Motor neuron (in vitro differentiated cells): ENCODE results near the gene SNCB. TPM values are rescaled to one million over a fixed set of nuclear protein-coding genes. Genes with fewer than 3 reads are reported as not detected.
A peak's percentile ranks its signal among the peaks of the same experiment; 100 is the strongest.
"Not testable (repeated sequence)": the region's sequence is repeated elsewhere in the genome, so short reads cannot be mapped to it uniquely, and the experiment has no call there.

Source experiments
- ATAC-seq, 8 experiments: fragments of 200-7000 bp; cut with Tn5 transposase; replicated peaks in 6 of 8; 2 replicates each; pipeline ENCODE4 v1.8.0; 2021; ENCODE audit warnings: mild to moderate bottlenecking in 8 of 8, moderate library complexity in 8 of 8
- H3K27ac ChIP-seq, 2 donors: fragments of 250-450 bp; sonication (Bioruptor Pico); 2 replicates each; pipeline ENCODE4 v1.9.0; 2021; ENCODE audit warnings: antibody characterized with exemption in 2 of 2, mild to moderate bottlenecking in 2 of 2, moderate library complexity in 1 of 2
- H3K4me1 ChIP-seq, 2 donors: fragments of 250-450 bp; sonication (Bioruptor Pico); replicated peaks in 1 of 2; 2 replicates each; pipeline ENCODE4 v1.6.1; 2021; ENCODE audit warnings: antibody characterized with exemption in 2 of 2, mild to moderate bottlenecking in 2 of 2, moderate library complexity in 1 of 2
- H3K4me3 ChIP-seq, 5 donors: fragments of 250-450 bp; sonication (Bioruptor Pico); 2 replicates each; pipeline ENCODE4 v1.9.0; 2021; ENCODE audit warnings: antibody characterized with exemption in 5 of 5, mild to moderate bottlenecking in 5 of 5, moderate library complexity in 4 of 5
- WGBS, 10 experiments: fragments of 450-650 bp; shearing (Covaris generic); methylation state at CpG; one replicate each; pipeline ENCODE4 v1.0.0; 2022; 5-methylcytosine and 5-hydroxymethylcytosine counted together
- in situ Hi-C, 9 experiments: fragments of 400-800 bp; cut with MboI; loops; one replicate each; pipeline ENCODE4 v1.15.0; 2021; ENCODE audit warnings: low sequenced_read_pairs in 9 of 9, low pct_unique_long_range_greater_than_20kb in 2 of 9; ENCODE audit not compliant: unreplicated experiment in 9 of 9
- total RNA-seq, 8 experiments: library from RNA; unstranded; fragments of 300-600 nt; gene quantifications; 2 replicates each; pipeline versions ENCODE4 v1.2.3 to v1.2.4, GENCODE V29; 2022

Gene SNCB
- total RNA-seq, 8 experiments from 2014 or later, result 0.58 to 10.8 (median 3.9) TPM; not detected in 2

DNA sequence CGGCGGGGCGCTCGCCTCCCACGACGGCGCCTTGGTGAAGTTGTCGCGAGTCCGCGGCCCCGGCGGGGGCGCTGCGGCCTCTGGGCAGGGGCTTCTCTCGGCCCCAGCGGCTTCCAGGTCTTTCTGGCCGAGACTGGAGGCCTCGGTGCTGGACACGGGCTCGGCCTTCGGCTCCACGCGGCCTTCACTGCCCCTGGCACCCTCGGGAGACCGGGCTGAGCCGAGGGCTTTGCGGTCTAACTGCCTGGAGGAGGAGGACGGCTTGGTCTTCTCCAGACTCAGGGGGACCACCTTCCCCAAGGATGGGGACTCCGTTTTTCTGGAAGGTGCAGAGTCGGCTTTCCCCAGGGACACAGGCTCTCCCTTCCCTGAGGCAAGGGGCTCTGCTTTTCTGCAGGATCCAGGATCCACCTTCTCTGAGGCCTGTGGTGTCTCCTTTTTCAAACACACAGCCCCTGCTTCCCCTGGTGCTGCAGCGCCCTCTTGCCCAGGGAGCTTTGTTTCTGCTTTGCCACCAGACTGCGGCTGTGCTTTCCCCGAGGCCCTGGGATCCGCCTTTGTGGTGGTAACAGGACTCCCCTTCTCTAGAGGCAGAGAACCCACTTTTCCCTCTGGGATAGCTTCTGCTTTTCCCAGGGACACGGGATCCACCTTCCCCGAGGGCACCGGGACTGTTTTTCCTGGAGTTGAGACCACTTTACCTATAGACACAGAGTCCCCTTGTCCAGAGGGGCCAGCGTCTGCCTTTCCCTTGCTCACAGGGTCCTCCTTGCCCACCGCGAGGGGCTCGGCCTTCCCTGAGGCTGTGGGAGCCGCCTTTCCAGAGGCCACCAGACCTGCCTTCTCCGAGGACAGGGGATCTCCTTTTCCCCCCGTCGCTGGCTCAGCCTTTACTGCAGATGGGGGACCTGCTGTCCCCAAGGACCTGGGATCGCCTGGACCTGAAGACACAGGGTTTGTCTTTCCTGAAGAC lies 32.6 kb downstream of the SNCB start:
- Histone ChIP-seq H3K4me3 (no peak overlapping the region), H3K27ac (no peak overlapping the region), H3K4me1 (peaks cover 0 to 8% of the 10 kb centered on the region in 2 donors)
- ATAC-seq, result no peak
- in situ Hi-C loops, result no loop called here
- WGBS, 10 experiments, result 73 to 100% (median 82%) methylated on average over 1 to 22 of the region's 47 CpGs; no CpG with 5 or more reads in 3 of the 10 experiments

DNA sequence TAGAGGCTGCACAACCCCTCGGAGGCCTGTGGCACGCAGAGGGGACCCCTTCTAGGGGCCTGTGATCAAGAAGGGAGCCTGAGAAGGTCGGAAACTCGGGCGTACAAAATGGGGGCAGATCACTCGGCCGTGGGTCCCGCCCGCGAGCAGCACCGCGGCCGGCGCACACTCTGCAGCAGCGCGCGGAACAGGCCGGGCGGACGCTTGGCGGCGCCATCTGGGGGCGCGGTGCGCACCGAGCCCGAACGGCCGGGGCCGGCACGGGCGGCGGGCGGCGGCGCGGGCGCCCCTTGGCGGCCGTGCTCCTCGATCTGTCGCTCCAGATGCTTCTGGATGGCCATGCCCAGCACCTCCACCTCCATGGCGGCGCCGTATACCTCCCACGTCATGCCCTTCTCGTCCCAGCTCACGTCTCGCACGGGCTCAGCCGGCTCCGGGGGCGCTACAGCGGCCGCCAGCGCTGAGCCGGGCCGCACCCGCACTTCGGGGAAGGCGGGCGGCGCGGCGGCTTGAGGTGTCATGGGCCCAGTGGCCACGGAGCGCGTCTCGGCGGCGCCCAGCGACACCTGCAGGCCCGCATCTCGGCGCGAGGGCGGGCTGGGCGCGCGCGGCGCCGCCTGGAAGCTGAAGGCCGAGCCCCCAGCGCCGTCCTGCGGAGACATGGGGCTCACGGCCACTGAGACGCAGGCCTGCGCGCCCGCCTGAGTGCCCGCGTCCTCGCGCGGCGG lies 33.5 kb downstream of the SNCB start:
- peaks cover 0 to 3% of the 10 kb centered on the region in 2 donors for H3K4me1 ChIP-seq
- H3K4me3 ChIP-seq, result no peak overlapping the region
- in situ Hi-C loops, result no loop called here
- WGBS, 10 experiments, result 20 to 84% (median 66%) methylated on average over 2 to 11 of the region's 98 CpGs; no CpG with 5 or more reads in 5 of the 10 experiments
- peak in 4 of 8 experiments; percentile 25 to 93 (median 83) for ATAC-seq
- no peak overlapping the region for H3K27ac ChIP-seq

DNA sequence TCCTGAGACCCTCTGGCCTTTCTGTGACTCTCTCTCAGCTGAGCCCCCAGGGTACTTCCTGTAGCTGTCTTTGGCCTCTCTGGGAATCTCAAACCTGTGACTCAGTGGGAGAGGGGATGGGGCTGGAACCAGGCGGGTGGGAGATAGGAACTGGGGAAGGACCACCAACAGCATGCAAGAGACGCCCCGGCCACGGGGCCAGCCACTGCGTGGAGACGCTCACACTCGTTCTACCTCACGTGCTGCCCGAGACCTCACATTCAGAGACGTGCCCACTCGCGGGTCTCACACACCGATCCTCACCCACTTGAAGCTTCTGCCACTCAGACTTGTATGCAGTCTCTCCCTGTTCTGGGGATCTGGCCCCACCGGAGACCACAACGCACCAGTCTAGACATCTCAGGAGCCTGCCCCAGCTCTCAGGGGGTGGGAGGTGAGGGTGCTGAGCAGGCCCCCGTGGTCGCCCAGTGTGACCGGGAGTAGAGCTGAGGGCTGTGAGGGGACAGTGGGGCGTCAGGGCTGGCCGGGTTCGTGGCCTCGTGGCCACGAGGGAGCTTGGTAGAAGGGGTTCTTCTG lies 34.2 kb downstream of the SNCB start:
- 40 to 100% methylated on average over 1 to 2 of the region's 23 CpGs; no CpG with 5 or more reads in 8 of the 10 experiments for WGBS, 10 experiments
- Histone ChIP-seq H3K4me1 (no peaks in the 10 kb centered on the region), H3K4me3 (no peak overlapping the region), H3K27ac (no peak overlapping the region)
- no peak for ATAC-seq
- in situ Hi-C loops, result no loop called here

DNA sequence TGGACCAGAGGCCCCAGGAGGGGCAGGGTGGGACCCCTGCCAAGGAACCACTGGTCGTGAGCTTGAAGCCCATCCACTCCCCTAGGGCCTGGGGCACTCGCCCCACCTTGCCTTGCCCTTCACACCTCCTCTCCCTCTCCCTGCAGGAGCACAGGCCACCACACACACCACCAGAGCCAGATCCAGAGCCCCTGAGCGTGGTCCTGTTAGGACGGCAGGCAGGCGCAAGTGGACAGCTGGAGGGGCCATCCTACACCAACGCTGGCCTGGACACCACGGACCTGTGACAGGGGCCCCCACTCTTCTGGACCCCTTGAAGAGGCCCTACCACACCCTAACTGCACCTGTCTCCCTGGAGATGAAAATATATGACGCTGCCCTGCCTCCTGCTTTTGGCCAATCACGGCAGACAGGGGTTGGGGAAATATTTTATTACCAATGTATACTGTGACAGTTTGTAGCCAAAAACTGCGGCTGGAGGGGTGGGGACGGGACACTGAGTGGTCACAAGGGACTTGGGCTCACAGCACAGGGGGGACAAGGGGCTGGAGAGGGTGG lies 34.9 kb downstream of the SNCB start:
- Histone ChIP-seq H3K4me1 (peaks cover 0 to 4% of the 10 kb centered on the region in 2 donors), H3K4me3 (no peak overlapping the region), H3K27ac (no peak overlapping the region)
- WGBS, 10 experiments, result 60 to 100% (median 90%) methylated on average over 2 to 5 of the region's 11 CpGs; no CpG with 5 or more reads in 5 of the 10 experiments
- in situ Hi-C loops, result no loop called here
- ATAC-seq, result peak in 1 of 8 experiments; percentile 9

DNA sequence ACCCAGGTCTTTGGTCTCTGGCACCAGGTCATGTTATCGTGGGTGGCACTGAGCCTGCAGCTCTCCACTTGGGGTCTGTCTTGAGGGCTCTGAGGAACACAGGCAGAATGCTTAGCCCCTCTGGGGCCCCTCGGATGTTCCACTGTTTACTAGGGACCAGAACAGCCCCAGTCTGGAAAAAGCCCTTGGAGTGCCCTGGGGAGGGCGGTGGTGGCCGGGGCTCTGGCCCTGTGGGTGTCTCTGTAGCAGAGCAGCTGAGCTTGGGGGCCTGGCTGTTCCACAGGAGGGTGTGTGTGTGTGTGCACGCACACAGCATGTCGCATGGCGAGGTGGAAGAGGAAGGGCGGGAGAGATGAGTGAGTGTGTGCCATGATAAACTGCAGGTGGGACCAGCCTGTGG lies 35.8 kb downstream of the SNCB start:
- in situ Hi-C loops, result no loop called here
- no peak overlapping the region for H3K27ac ChIP-seq
- no peak for ATAC-seq
- H3K4me1 ChIP-seq, result peaks cover 0 to 11% of the 10 kb centered on the region in 2 donors
- WGBS, 10 experiments, result 80% methylated on average over 1 of the region's 8 CpGs; no CpG with 5 or more reads in 9 of the 10 experiments
- H3K4me3 ChIP-seq, result no peak overlapping the region

DNA sequence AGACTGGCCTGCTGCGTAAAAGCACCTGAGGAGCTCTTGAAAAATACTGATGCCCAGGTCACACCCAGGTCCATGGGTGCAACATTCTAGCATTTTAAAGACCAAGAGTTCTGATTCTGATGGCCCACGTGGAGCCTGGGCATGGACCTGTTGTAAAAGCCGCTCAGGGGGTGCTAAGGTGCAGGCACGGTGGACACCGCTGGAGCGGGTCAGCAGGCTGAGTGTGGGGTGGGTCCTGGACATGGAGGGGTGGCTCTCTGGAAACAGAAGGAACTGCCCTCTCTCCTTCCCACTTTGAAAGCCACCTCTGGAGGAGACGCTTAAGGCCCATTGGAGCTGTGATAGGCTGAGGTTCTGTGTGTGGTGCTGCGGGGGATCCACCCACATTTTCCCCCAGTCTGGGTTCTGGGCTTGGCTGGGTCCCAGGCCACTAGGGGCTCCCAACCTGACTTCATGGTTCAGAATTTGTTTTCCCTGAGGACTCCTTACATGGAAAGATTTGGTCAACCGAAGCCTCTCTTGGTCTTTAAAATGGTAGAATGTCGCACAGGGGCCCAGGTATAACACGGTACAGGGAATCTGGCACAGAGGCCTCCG lies 37.0 kb downstream of the SNCB start:
- Histone ChIP-seq H3K4me3 (no peak overlapping the region), H3K4me1 (peaks cover 0 to 14% of the 10 kb centered on the region in 2 donors), H3K27ac (no peak overlapping the region)
- 60 to 100% (median 97%) methylated on average over 1 to 6 of the region's 12 CpGs; no CpG with 5 or more reads in 6 of the 10 experiments for WGBS, 10 experiments
- in situ Hi-C loops, result no loop called here
- no peak for ATAC-seq

DNA sequence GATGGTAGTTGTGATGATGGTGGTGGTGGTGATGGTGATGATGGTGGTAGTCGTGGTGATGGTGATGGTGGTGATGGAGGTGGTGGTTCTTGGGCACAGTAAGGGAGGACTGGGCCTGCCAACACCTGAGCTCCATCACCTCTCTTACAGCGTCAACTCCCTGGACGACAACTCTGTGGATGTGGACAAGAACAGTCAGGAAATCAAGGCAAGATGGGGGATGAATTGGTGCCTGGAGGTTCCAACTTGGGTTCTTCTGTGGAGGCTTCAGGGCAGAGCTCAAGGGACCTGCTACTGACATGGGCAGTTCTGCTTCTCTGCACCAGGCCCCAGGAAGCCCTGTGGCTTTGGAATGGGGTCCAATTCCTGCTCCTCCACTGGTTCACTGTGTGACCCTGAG lies 37.8 kb downstream of the SNCB start:
- WGBS, 10 experiments, result 17 to 100% (median 91%) methylated on average over 1 to 3 of the region's 3 CpGs; no CpG with 5 or more reads in 2 of the 10 experiments
- Histone ChIP-seq H3K4me1 (peaks cover 0 to 14% of the 10 kb centered on the region in 2 donors), H3K4me3 (no peak overlapping the region), H3K27ac (no peak overlapping the region)
- no peak for ATAC-seq
- in situ Hi-C loops, result no loop called here

DNA sequence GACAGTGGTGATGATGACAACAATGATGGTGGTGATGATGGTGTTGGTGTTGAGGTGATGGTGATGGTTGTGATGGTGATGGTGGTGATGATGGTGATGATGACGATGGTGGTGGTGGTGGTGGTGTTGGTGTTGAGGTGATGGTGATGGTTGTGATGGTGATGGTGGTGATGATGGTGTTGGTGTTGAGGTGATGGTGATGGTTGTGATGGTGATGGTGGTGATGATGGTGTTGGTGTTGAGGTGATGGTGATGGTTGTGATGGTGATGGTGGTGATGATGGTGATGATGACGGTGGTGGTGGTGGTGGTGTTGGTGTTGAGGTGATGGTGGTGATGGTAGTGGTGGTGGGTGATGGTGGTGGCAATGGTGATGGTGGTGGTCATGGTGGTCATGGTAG lies 38.7 kb downstream of the SNCB start:
- H3K4me3 ChIP-seq, in situ Hi-C loops, ATAC-seq, H3K27ac ChIP-seq: not testable (repeated sequence)
- 14 to 100% (median 50%) methylated on average over 1 to 2 of the region's 2 CpGs; no CpG with 5 or more reads in 3 of the 10 experiments for WGBS, 10 experiments
- H3K4me1 ChIP-seq, result peaks cover 0 to 14% of the 10 kb centered on the region in 2 donors

DNA sequence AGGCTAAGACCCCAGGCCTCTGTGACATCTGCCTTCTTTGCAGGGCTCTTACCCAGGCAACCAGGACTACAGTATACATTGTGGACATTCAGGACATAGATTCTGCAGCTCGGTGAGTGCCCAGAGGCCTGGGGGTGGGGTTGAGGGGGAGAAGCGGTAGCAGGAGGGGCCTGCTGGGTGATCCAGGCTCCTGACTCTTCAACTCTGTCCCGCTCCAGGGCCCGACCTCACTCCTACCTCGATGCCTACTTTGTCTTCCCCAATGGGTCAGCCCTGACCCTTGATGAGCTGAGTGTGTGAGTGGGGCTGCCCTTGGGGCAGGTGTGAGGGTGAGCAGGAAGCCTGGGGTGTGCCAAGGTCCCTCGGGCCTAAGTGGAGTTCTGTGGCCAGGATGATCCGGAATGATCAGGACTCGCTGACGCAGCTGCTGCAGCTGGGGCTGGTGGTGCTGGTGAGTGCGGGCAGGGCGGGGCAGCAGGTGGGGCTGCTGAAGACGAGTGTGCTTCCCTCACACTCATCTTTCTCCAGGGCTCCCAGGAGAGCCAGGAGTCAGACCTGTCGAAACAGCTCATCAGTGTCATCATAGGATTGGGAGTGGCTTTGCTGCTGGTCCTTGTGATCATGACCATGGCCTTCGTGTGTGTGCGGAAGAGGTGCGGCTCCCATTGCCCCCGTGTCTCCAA lies 40.2 kb downstream of the SNCB start:
- H3K27ac ChIP-seq, result peak overlapping the region; percentile 18 to 72
- in situ Hi-C loops, result no loop called here
- peak in 5 of 8 experiments; percentile 53 to 86 (median 57) for ATAC-seq
- WGBS, 10 experiments, result 40 to 50% methylated on average over 1 to 2 of the region's 17 CpGs; no CpG with 5 or more reads in 8 of the 10 experiments
- H3K4me3 ChIP-seq, result no peak overlapping the region
- H3K4me1 ChIP-seq, result peaks cover 0 to 14% of the 10 kb centered on the region in 2 donors

DNA sequence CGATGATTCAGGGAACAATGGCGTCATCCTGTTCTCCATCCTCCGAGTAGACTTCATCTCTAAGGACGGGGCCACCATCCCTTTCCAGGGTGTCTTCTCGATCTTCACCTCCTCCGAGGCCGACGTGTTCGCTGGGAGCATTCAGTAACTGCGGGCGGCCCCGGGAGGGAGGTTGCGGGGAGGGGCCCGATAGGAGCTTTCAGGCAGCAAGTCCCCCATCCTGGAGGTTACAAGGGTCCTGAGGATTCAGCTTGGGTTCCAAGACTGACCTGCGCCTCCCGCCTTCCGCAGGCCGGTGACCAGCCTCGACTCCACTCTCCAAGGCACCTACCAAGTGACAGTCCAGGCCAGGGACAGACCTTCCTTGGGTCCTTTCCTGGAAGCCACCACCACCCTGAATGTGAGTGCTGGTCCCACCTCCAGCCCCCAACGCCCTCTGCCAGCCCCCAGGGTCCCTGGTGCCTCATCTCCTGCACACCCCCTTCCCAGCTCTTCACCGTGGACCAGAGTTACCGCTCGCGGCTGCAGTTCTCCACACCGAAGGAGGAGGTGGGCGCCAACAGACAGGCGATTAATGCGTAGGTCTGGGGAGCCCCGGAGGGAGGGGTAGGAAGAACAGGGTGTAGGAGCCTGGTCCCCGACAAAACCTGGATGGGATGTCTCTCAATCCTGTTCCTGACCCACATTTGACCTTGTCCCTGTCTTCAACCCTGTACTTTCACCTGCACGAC lies 41.1 kb downstream of the SNCB start:
- Histone ChIP-seq H3K4me3 (no peak overlapping the region), H3K27ac (peak overlapping the region in 1 of 2 donors; percentile 72), H3K4me1 (peaks cover 0 to 14% of the 10 kb centered on the region in 2 donors)
- in situ Hi-C loops, result no loop called here
- ATAC-seq, result peak in 1 of 8 experiments; percentile 12
- 60 to 93% (median 88%) methylated on average over 1 to 14 of the region's 31 CpGs; no CpG with 5 or more reads in 4 of the 10 experiments for WGBS, 10 experiments

DNA sequence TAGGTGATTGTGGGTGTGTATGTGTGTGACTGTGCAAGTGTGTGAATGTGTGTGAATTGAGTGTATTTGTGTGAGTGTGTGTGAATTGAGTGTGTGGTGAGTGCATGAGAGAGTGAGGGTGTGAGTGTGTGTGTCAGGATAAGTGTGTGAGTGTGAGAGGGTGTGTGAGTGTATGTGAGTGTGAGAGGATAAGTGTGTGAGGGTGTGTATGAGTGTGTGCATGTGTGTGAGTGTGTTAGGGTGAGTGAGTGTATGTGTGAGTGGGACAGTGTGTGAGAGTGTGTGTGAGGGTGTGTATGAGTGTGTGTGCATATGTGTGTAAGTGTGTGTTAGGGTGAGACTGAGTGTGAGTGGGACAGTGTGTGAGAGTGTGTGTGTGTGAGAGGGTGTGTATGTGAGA lies 42.0 kb downstream of the SNCB start:
- Histone ChIP-seq H3K4me1 (peaks cover 0 to 14% of the 10 kb centered on the region in 2 donors), H3K27ac (no peak overlapping the region), H3K4me3 (no peak overlapping the region)
- in situ Hi-C loops, result no loop called here
- no peak for ATAC-seq
